Measurements from ENCODE around the gene PXDN. TPM values are rescaled to one million over a fixed set of nuclear protein-coding genes. Genes with fewer than 3 reads are reported as not detected.
A peak's percentile ranks its signal among the peaks of the same experiment; 100 is the strongest.

PXDN gene
- total and polyA plus RNA-seq, 11 donors, result 5.9 to 83.7 (median 28.2) TPM

DNA sequence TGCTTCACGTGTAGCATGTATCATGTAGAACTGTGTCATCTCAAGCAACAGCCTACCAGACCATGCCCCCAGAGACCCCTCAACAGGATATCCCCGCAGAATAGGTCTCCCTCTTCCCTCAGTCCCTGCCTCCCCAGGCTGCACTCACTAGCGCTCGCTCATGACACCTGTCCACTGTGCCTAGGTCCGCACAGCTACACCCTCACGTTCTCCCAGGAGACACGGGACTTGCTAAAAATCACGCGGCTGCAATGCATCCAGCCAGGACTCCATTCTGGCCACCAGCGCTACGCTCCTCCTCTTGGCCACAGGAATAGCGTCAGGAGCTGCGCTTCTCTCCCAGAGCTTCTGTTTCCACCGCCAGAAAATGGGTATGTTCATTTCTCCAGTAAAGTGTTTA lies 2.5 kb downstream of the PXDN start:
- peak overlapping the region in 6 of 12 donors; percentile 61 to 96 (median 80) for H3K4me3 ChIP-seq
- no peaks in the 10 kb centered on the region for H3K36me3 ChIP-seq
- no peak for ATAC-seq
- peak overlapping the region in 11 of 12 donors; percentile 88 to 98 (median 92) for H3K27ac ChIP-seq
- no peaks in the 10 kb centered on the region for H3K9me3 ChIP-seq
- WGBS, 4 donors, result 80 to 95% (median 86%) methylated on average over 14 of the region's 14 CpGs
- peaks cover 0 to 16% (median 0%) of the 10 kb centered on the region in 9 donors for H3K27me3 ChIP-seq
- no peak for DNase-seq
- intact Hi-C loops (cut with DNase I), result loop anchor here in 8 of 10 donors (2.0 to 10.0 kb wide), 9 partner anchors 33 to 187 kb away; no protein-coding TSS in a partner anchor
- peaks cover 0 to 73% (median 36%) of the 10 kb centered on the region in 12 donors for H3K4me1 ChIP-seq
- no peak for TF ChIP-seq CTCF (IDR thresholded peaks at IDR 0.05)
- TF ChIP-seq POLR2A (IDR thresholded peaks at IDR 0.05), result no peak

DNA sequence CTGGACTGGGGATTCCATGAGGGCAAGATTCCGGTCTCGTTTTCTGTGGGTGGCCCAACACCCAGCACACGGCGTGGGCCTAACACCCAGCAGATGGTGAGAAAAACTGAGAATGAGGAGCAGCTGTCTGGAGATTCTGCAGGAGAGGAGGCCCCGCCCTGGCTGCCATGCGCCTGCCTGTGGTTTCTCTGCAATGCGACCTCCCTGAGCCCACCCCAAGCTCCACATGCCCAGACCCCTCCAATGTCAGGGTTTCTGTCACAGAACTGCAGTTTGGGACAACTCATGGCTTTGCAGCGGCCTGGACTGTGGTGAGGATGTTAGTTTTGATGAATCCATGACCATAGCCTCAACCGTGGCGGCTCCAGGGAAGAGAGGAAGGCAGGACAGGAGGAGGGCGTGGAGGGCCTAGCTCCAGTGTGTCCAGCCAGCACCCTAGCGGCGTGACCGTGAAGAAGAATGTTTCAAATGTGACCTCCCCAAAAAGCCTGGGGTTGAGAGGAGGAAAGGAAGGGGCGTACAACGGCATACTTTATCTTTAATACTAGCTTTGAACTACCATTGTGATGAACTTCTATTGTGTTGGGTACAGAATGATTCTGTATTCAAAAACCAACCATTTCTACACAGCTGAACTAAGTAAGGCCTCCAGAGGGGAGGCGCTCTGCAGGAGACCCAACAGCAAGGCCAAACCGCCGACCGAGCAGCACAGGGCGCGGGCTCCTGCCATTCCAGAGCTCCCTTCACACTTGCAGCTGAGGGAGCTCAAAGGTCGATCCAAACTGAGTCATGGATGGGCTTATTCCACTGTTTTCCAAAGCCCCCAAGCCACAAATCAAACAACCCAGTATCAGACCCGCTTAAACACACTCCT lies 3.4 kb downstream of the PXDN start:
- intact Hi-C loops (cut with DNase I), result loop anchor here in 8 of 10 donors (5.0 to 10.0 kb wide), 6 partner anchors 34 to 186 kb away; no protein-coding TSS in a partner anchor
- ATAC-seq (no peak), DNase-seq (peak in 1 of 5 donors; percentile 12)
- peaks cover 0 to 82% (median 39%) of the 10 kb centered on the region in 12 donors for H3K4me1 ChIP-seq
- H3K4me3 ChIP-seq, result no peak overlapping the region
- no peak for TF ChIP-seq CTCF (IDR thresholded peaks at IDR 0.05)
- no peak for TF ChIP-seq POLR2A (IDR thresholded peaks at IDR 0.05)
- peaks cover 0 to 16% (median 0%) of the 10 kb centered on the region in 9 donors for H3K27me3 ChIP-seq
- H3K36me3 ChIP-seq, result no peaks in the 10 kb centered on the region
- 82 to 94% (median 86%) methylated on average over 24 of the region's 24 CpGs for WGBS, 4 donors
- peaks cover 0 to 2% (median 0%) of the 10 kb centered on the region in 12 donors for H3K9me3 ChIP-seq
- peak overlapping the region in 7 of 12 donors; percentile 35 to 98 (median 59) for H3K27ac ChIP-seq

DNA sequence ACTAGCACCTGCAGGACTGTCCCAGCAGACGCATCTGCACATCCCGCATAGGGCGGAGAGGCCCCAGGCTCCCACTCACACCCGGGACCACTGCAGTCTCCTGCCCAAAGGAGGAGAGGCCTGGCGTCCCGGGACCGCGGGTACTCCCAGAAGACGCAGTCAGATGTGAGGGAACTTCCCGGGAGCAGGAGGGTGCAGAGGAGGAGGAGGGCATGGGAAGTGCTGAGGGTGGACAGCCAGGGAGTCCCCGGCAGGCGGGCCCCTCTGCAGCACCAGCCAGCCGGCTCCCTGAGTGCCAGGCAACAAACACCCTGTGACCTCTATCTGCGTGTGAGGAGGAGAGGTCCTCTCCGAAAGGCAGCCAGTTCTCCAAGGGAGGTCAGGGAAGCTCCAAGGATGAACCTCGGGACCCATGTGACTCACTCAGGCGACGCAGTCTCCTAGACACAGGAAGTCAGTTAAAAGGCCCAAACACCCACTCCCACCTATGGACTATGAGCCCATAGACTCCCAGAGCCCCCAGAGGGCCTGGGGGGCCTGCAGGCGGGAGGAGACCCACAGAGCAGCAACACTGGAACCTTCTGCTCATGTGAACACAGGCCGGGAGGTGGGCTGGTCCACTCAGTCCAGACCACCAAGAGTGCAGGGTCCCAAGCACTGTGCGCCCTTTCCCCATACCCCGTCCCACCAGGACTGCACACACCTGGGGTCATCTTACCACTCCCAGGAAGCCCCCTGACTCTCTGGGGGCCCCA lies 4.2 kb downstream of the PXDN start:
- Histone ChIP-seq H3K36me3 (no peaks in the 10 kb centered on the region), H3K4me3 (no peak overlapping the region), H3K9me3 (peaks cover 0 to 10% (median 0%) of the 10 kb centered on the region in 12 donors), H3K27me3 (peaks cover 0 to 16% (median 0%) of the 10 kb centered on the region in 9 donors), H3K27ac (peak overlapping the region in 10 of 12 donors; percentile 24 to 98 (median 63)), H3K4me1 (peaks cover 0 to 78% (median 38%) of the 10 kb centered on the region in 12 donors)
- intact Hi-C loops (cut with DNase I), result loop anchor here in 8 of 10 donors (5.0 to 10.0 kb wide), 6 partner anchors 33 to 185 kb away; no protein-coding TSS in a partner anchor
- 50 to 67% (median 58%) methylated on average over 17 to 22 of the region's 22 CpGs for WGBS, 4 donors
- DNase-seq (peak in 1 of 5 donors; percentile 59), ATAC-seq (no peak)
- TF ChIP-seq POLR2A (IDR thresholded peaks at IDR 0.05), result no peak
- TF ChIP-seq CTCF (IDR thresholded peaks at IDR 0.05), result no peak

All from heart left ventricle (tissue), 16 donors.